Liver (tissue), 9 donors: ENCODE results near the gene TEX29. TPM values are rescaled to one million over a fixed set of nuclear protein-coding genes. Genes with fewer than 3 reads are reported as not detected.

Experiments
- DNase-seq: peaks from one replicate; pipeline ENCODE4 v3.0.0-alpha.2; 2017; ENCODE audit warnings: low spot score
- H3K27ac ChIP-seq, 2 donors: one replicate each; pipeline ENCODE4 v1.7.0; 2013; ENCODE audit warnings: inconsistent platforms in 2 of 2, low read length in 2 of 2, control low read depth in 1 of 2, low read depth in 1 of 2, mild to moderate bottlenecking in 1 of 2
- H3K27me3 ChIP-seq, 4 donors: one replicate each; pipeline versions ENCODE4 v1.6.1 to v1.7.0; 2013; ENCODE audit warnings: low read length in 3 of 4, inconsistent platforms in 1 of 4, mild to moderate bottlenecking in 1 of 4, moderate library complexity in 1 of 4; ENCODE audit not compliant: control insufficient read depth in 4 of 4, insufficient read depth in 4 of 4
- H3K36me3 ChIP-seq, 4 donors: one replicate each; pipeline versions ENCODE4 v1.6.1 to v1.7.0; 2013; ENCODE audit warnings: low read length in 3 of 4, mild to moderate bottlenecking in 3 of 4, low read depth in 1 of 4, moderate library complexity in 1 of 4; ENCODE audit not compliant: control insufficient read depth in 4 of 4, insufficient read depth in 3 of 4
- H3K4me1 ChIP-seq, 4 donors: one replicate each; pipeline versions ENCODE4 v1.6.1 to v1.7.0; 2013; ENCODE audit warnings: low read length in 3 of 4, mild to moderate bottlenecking in 3 of 4, moderate library complexity in 1 of 4; ENCODE audit not compliant: control insufficient read depth in 4 of 4, insufficient read depth in 4 of 4
- H3K4me3 ChIP-seq, 3 donors: one replicate each; pipeline versions ENCODE4 v1.6.1 to v1.7.0; 2013; ENCODE audit warnings: low read length in 3 of 3, control low read depth in 1 of 3, low read depth in 1 of 3, mild to moderate bottlenecking in 1 of 3
- H3K9ac ChIP-seq, 2 donors: one replicate each; pipeline ENCODE4 v1.7.0; 2013; ENCODE audit warnings: low read length in 2 of 2, mild to moderate bottlenecking in 2 of 2, moderate library complexity in 2 of 2, control low read depth in 1 of 2, low read depth in 1 of 2
- H3K9me3 ChIP-seq, 4 donors: one replicate each; pipeline versions ENCODE4 v1.6.1 to v1.7.0; 2013; ENCODE audit warnings: low read length in 3 of 4; ENCODE audit not compliant: control insufficient read depth in 4 of 4
- EGR1 ChIP-seq, 2 donors: IDR thresholded peaks; 2 replicates each; pipeline ENCODE4 v1.6.1; 2016 to 2018; ENCODE audit warnings: antibody characterized with exemption in 2 of 2, low read depth in 2 of 2
- FOXA1 ChIP-seq: IDR thresholded peaks from 2 replicates; pipeline ENCODE4 v1.6.1; 2016; ENCODE audit warnings: antibody characterized with exemption
- FOXA2 ChIP-seq: IDR thresholded peaks from 2 replicates; pipeline ENCODE4 v1.6.1; 2016; ENCODE audit warnings: antibody characterized with exemption
- GABPA ChIP-seq, 2 donors: IDR thresholded peaks in 1 of 2; conservative IDR thresholded peaks in 1 of 2; 2 replicates each; pipeline ENCODE4 v1.6.1; 2016; ENCODE audit warnings: antibody characterized with exemption in 2 of 2, mild to moderate bottlenecking in 1 of 2, moderate library complexity in 1 of 2
- HNF4A ChIP-seq, 2 donors: conservative IDR thresholded peaks; 2 replicates each; pipeline ENCODE4 v1.6.1; 2016; ENCODE audit warnings: antibody characterized with exemption in 2 of 2, mild to moderate bottlenecking in 2 of 2
- HNF4G ChIP-seq: IDR thresholded peaks from 2 replicates; pipeline ENCODE4 v1.6.1; 2016; ENCODE audit warnings: antibody characterized with exemption
- JUND ChIP-seq, 2 donors: IDR thresholded peaks; 2 replicates each; pipeline ENCODE4 v1.6.1; 2016; ENCODE audit warnings: antibody characterized with exemption in 2 of 2
- NR2F2 ChIP-seq: IDR thresholded peaks from 2 replicates; pipeline ENCODE4 v1.6.1; 2016; ENCODE audit warnings: antibody characterized with exemption
- RAD21 ChIP-seq, 2 donors: IDR thresholded peaks; 2 replicates each; pipeline ENCODE4 v1.6.1; 2016; ENCODE audit warnings: antibody characterized with exemption in 2 of 2, mild to moderate bottlenecking in 2 of 2
- REST ChIP-seq: IDR thresholded peaks from 2 replicates; pipeline ENCODE4 v1.6.1; 2016; ENCODE audit warnings: antibody characterized with exemption, mild to moderate bottlenecking
- RXRA ChIP-seq, 2 donors: IDR thresholded peaks; 2 replicates each; pipeline ENCODE4 v1.6.1; 2017 to 2018; ENCODE audit warnings: antibody characterized with exemption in 2 of 2, mild to moderate bottlenecking in 1 of 2
- SP1 ChIP-seq: IDR thresholded peaks from 2 replicates; pipeline ENCODE4 v1.6.1; 2018; ENCODE audit warnings: antibody characterized with exemption, mild to moderate bottlenecking
- TAF1 ChIP-seq: conservative IDR thresholded peaks from 2 replicates; pipeline ENCODE4 v1.6.1; 2016; ENCODE audit warnings: antibody characterized with exemption, mild to moderate bottlenecking
- YY1 ChIP-seq: IDR thresholded peaks from 2 replicates; pipeline ENCODE4 v1.6.1; 2016; ENCODE audit warnings: antibody characterized with exemption, mild to moderate bottlenecking
- ZBTB33 ChIP-seq: IDR thresholded peaks from 2 replicates; pipeline ENCODE4 v1.6.1; 2016; ENCODE audit warnings: antibody characterized with exemption
- WGBS: extraction: QIAGEN DNeasy Blood & Tissue Kit; methylation state at CpG from one replicate; pipeline ENCODE4 v1.1.7; 2013; 5-methylcytosine and 5-hydroxymethylcytosine counted together
- polyA plus RNA-seq, 2 donors: library from polyadenylated mRNA; stranded (reverse) in 1 of 2; unstranded in 1 of 2; fragments of 200-250 nt in 1 of 2; fragments of >200 nt in 1 of 2; fragmentation: Nextera tagmentation in 1 of 2; extraction: Ambion mirVana in 1 of 2; gene quantifications; one replicate each; pipeline versions ENCODE4 v1.2.1 to v1.2.3, GENCODE V29; 2013 to 2015
- total RNA-seq, 2 donors: library from RNA; depleted of rRNA; stranded (reverse); fragments of >200 nt; gene quantifications; one replicate each; pipeline ENCODE4 v1.2.3, GENCODE V29; 2014
- TF ChIP-seq, protein P1 (sequence below): IDR thresholded peaks from 2 replicates; pipeline ENCODE4 v1.6.1; 2016; ENCODE audit warnings: antibody characterized with exemption
- TF ChIP-seq, protein P2 (sequence below): IDR thresholded peaks from 2 replicates; pipeline ENCODE4 v1.6.1; 2016; ENCODE audit warnings: antibody characterized with exemption
- donor health status: healthy.
- donor health status: healthy.
- donor health status: healthy.
- donor health status: healthy.
- donor health status: healthy.

Gene TEX29
- total and polyA plus RNA-seq, 4 donors = 0.17 TPM; not detected in 3

DNA sequence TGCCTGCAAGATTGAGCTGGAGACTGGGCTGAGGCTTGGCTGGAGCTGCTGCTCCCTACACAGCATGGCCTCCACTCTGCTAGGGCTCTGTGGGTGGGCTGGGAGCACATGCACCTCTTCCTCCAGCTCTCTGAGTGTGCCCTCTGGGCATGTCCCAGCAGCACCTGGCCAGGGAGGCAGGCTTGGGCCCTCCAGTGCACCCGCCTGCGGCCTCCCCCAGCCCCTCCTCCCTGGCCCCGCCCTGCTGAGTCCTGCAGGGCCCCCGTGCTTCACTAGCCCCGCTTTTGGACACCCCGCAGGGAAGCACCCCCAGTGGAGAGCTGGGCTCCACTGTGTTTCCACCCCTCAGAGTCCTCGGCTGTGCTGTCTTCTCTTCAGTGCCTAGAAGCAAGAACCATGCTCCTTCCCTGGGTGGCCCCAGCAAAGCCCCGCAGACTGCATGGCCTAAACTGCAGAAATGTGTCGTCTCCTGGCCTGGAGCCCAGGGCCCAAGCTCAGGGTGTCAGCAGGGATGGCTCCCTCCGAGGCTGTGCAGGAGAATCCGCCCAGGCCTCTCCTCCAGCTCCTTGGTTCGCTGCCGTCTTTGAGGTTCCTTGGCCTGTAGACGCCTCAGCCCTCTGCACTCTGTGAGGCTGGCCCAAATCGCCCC lies 5.0 kb upstream of the TEX29 start:
- Histone ChIP-seq H3K9me3 (peaks cover 0 to 5% (median 1%) of the 10 kb centered on the region in 4 donors), H3K36me3 (no peaks in the 10 kb centered on the region), H3K4me3 (no peak overlapping the region), H3K27me3 (no peaks in the 10 kb centered on the region), H3K4me1 (no peaks in the 10 kb centered on the region), H3K9ac (no peak overlapping the region), H3K27ac (no peak overlapping the region)
- TF ChIP-seq, protein P1, sequence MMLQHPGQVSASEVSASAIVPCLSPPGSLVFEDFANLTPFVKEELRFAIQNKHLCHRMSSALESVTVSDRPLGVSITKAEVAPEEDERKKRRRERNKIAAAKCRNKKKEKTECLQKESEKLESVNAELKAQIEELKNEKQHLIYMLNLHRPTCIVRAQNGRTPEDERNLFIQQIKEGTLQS = no peak
- TF ChIP-seq ZBTB33 = no peak
- no peak for TF ChIP-seq SP1
- TF ChIP-seq YY1 = no peak
- TF ChIP-seq GABPA (IDR thresholded peaks at IDR 0.05 in 1 of 2, conservative IDR thresholded peaks at IDR 0.05 in 1 of 2) = no peak
- TF ChIP-seq RXRA (IDR thresholded peaks at IDR 0.05) = no peak
- TF ChIP-seq HNF4A (conservative IDR thresholded peaks at IDR 0.05) = no peak
- no peak for TF ChIP-seq FOXA1
- no peak for TF ChIP-seq EGR1 (IDR thresholded peaks at IDR 0.05; ENCODE audit: low read depth in 2 of 2)
- TF ChIP-seq RAD21 (IDR thresholded peaks at IDR 0.05) = no peak
- TF ChIP-seq JUND (IDR thresholded peaks at IDR 0.05) = no peak
- TF ChIP-seq TAF1 = no peak
- TF ChIP-seq, protein P2, sequence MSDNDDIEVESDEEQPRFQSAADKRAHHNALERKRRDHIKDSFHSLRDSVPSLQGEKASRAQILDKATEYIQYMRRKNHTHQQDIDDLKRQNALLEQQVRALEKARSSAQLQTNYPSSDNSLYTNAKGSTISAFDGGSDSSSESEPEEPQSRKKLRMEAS = no peak
- TF ChIP-seq HNF4G = no peak
- TF ChIP-seq FOXA2 = no peak
- DNase-seq = no peak
- 94% methylated on average over 15 of the region's 15 CpGs for WGBS

GRCh38 chr13:111316161-111316730 lies 4.2 kb upstream of the TEX29 start:
- WGBS = 82% methylated on average over 12 of the region's 12 CpGs
- Histone ChIP-seq H3K27ac (no peak overlapping the region), H3K4me1 (no peaks in the 10 kb centered on the region), H3K36me3 (no peaks in the 10 kb centered on the region), H3K4me3 (no peak overlapping the region), H3K27me3 (no peaks in the 10 kb centered on the region), H3K9me3 (peaks cover 0 to 5% (median 1%) of the 10 kb centered on the region in 4 donors), H3K9ac (no peak overlapping the region)
- TF ChIP-seq REST = no peak
- no peak for TF ChIP-seq RAD21 (IDR thresholded peaks at IDR 0.05)
- no peak for TF ChIP-seq FOXA1
- TF ChIP-seq HNF4A (conservative IDR thresholded peaks at IDR 0.05) = no peak
- TF ChIP-seq, protein P2 = no peak
- no peak for TF ChIP-seq NR2F2
- TF ChIP-seq ZBTB33 = no peak
- TF ChIP-seq SP1 = no peak
- TF ChIP-seq GABPA (IDR thresholded peaks at IDR 0.05 in 1 of 2, conservative IDR thresholded peaks at IDR 0.05 in 1 of 2) = no peak
- TF ChIP-seq FOXA2 = no peak
- no peak for TF ChIP-seq TAF1
- TF ChIP-seq, protein P1 = no peak
- no peak for DNase-seq
